T-helper 2 cell (primary cell): ENCODE results near the gene CCDC9B.

Experiments
- DNase-seq, 5 experiments: peaks; one replicate each; pipeline versions ENCODE4 v3.0.0 to v3.0.0-alpha.2; 2012 to 2022

Gene CCDC9B

DNA sequence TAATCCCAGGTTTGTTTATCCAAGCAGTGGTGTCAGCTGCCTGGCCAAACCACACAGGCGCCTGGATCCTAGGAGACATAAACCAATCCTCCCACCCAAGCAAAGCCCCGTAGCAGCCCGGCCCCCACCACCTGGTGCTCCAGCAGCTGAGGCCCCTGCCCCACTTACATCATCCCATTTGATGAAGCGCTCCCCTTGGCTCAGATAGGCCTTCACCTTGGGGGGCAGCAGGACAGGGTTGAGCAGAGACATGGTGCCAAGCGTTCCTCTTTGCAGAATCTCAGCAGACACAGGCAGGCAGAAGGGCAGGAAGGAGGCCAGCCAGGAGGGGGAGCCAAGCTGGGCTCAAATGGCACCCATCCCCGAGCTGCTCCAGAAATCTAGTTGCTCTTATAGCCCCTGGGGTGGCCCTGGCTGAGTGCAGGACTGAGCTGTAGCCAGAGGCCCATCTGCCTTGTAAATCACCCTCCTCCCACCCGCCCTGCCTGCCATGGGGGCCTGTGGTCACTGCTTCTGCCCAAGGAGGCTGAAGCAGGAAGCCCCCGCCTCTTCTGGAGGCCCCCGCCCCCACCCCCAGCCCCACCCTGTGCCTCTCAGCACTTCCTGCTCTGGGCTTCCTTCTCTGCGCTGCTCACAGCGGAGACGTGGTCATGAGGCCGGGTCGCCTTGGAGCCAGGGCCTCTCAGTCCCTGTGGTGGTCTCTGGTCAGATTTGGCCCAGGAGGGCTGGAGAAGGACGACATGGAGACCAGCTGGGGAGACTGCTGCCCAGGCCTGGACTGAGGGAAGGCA, 33.1 kb downstream of the CCDC9B start, which contains the start of gene PLCB2:
TSS of gene PLCB2 (minus strand) at position 515 of the 791 bp plus-strand sequence. CDS start at position 252, 263 bp downstream.
- DNase-seq, result peak; percentile 32 to 82 (median 59)

DNA sequence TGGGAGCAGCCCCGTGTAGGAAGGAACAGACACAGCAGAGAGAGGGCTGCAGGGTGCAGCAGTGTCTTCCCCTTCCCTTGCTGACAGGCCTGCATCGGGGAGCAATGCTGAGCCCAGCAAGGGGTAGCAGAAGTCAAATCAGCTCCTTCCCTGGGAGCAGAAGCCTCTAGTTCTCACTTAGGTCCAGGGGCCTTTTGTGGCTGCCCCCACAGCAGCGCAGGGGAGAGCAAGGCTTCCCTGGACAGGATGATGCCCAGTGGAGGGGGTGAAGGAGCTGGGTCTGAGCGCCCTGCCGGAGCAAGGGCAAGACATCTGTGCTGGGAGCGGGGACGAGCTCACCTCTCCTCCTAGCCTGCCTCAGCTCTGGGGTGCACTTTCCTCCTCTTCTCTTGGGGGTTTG, 33.8 kb downstream of the CCDC9B start:
- peak in 1 of 5 experiments; percentile 31 for DNase-seq

DNA sequence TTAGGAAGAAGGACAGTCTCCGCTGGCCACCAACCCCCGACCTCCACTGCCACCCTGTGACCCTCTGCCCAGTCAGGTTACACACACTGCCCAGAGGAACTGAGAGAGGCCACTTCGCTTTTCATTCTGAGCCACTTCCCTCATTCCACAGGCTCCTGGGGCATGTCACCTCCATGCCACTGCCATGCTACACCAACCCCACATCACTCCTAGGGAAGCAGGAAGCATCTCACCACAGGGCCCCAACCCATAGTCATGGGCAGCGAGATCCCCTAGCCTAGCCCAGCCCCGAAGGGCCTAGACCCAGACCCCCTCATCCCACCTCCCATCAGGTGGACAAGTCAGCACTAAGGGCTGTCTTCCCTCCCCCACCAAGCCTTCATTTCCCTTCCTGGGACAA, 34.4 kb downstream of the CCDC9B start:
- DNase-seq, result no peak

DNA sequence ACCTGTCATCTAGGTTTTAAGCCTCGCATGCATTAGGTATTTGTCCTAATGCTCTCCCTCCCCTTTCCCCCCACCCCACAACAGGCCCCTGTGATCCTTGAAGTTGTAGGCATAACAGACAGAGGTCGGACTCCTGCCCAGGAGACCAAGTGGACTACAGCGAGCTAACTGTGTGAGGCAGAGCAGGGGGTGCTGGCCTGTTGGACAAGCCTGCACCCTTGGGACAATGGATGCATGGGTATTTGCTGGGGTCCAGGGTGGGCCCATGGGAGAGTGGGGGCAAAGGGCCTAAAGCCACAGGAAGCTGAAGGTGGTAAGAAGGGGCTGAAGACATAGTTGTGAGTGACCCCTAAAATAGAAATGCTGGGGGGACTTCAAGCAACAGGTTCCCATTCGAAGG, 35.5 kb downstream of the CCDC9B start:
- DNase-seq, result no peak

DNA sequence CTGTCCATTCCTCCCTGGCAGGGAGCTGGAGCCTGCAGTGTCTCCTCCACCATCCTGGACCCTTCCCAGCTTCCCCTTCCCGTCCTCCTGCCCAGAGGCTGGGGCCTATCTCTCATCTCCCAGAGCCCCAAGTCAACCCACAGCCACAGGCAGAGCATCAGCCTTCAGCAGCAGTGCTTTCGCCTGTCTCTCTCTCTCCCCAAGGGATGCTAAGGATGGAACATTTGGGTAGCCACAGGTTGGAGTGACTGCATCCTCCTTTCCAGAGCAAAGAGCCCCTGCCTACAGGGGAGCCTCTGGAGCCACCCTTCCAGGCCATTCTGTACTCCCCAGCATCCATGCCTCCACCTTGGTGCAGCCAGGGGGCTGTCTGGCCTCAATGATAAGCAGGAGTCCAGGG, 37.2 kb downstream of the CCDC9B start:
- DNase-seq, result no peak

DNA sequence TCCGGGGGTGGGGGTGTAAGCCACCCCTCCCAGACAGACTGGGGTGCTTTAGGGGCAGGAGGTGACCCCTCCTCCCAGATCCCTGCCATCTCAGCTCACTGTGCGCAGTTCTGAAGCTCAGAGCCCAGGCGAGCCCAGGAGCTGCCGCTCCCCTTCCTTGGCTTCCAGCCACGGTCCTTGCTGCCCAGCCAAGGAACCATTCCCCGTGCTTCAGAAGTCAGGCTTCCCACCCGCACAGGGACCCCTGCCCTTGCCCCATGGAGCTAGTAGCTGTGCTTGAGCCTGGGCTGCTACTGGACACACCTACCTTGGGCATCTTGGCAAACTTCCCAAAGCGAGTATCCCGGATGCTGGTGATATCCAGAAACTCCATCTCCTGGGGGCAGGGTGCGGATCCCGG, 37.8 kb downstream of the CCDC9B start:
- DNase-seq, result no peak

DNA sequence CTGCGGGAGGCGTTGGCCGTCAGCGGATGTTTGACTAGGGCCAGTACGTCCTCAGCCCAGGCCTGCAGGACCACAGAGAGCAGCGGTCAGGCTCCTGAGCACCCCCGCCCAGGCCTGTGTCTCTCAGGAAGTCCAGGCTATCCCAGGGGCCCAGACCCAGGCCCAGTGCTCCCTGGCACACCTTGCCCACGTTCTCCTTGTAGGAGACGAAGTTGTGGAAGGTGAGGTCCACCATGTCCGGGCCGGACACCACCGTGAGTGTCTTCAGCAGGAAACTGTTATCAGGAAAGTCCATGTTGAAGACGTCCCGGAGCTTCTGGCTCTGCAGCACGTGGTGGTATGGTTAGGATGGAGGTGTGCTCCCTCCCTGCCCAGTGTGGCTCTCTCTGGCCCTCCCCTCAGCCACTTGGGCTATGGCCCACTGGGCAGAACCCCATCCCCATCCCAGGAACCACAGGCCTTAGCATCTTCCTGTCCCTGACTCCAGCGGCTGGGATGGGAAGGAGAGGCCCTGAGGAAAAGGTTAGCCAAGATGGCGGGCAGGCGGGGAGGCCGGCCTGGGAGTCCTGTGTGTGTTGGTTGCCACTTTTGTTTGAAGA, 38.4 kb downstream of the CCDC9B start:
- DNase-seq, result no peak

DNA sequence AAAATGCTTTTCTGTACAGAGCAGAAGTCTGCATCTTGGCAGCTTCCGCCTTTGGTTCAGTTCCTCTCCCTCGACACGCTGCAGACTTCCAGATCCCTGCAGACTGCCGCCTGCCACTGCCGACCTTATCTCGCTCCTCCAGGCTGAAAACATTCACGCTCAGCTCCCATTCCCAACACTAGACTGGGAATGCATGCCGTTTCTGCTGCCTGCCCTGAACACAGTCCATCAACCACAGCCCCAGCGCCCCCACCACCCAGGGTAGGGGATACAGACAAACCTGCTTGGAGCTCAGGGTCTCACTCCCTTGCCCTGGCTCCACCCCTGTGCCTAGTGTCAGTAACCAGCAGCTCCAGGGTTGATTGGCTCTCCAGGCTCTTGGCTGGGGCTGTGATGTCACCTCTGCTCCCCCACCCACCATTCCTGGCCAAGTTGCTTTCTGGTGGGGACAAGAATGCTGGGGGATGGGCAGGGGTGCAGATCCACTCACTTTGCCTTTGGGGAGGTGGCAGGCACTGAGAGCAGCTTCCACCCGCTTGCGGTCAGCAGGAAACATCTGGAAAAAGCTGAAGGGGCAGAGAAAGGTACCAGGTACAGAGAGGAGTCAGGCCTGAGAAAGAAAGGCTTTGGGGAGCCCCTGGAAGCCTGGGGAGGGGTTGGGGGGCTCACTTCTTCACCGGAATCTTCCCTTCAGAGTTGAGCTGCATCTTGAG, 39.1 kb downstream of the CCDC9B start:
- DNase-seq, result no peak

DNA sequence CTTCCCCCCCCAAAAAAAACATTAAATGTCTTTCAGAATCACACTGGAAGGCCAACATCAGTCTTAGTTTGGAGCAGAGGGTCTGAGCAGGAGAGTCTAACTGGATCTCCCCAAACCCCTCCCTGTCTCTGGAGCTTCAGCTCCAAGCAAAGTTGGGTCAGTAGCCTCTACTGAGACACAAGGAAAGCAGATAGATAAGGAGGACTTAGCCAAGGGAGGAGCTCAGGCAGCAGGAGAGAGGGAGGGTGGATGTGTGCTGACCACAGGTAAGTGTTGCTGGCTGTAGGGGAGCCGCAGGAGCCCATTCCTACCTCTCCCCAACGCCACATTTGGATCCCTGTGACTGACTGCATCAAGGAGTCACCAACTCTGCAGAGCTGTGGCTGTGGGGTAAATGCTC, 40.0 kb downstream of the CCDC9B start:
- no peak for DNase-seq

DNA sequence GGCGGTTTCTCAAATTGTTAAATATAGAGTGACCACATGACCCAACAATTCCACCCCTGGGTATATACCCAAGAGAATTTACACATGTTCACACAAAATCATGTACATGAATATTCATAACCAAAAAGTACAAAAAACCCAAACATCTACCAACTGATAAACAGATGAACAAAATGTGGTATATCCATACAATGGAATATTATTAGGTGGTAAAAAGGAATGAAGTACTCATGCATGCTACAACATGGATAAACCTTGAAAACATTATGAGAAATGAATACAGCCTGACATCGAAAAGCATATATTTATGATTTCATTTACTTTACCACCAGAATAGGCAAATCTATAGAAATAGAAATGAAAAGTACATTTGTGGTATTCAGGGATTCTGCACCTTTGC, 40.4 kb downstream of the CCDC9B start:
- DNase-seq, result no peak

DNA sequence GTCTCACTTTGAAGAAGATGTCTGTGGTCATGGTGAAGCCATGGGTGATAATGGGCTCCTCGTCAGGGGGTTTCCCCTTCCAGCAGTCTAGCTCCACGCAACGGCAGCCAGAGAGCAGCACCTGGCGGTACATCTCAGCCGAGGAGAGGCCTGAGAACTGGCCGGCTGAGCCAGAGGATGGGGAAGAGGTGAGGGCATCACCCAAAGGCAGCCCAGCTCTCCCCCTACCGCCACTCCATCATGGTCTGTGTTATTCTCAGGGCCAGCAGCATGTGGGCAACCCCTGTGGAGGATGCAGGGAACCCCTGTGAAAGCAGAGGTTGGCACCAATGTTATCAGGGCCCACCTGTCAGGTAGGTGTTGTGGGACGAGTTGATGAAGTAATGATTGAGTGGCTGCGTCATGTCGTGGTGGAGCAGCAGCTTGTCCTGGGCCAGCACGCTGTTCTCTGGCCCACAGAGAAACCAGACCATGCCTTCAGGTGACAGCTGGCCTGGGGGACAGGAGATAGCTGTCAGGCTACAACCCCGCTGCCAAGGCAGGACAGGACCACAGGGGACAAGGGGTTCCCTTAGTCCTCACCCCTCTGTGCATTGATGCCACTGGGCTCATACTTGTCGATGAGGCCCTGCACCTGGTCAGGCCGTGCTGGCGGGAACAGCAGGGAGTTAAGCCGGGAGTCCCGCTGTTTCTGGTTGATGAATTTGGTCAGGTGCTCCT, 42.4 kb downstream of the CCDC9B start:
- DNase-seq, result no peak

DNA sequence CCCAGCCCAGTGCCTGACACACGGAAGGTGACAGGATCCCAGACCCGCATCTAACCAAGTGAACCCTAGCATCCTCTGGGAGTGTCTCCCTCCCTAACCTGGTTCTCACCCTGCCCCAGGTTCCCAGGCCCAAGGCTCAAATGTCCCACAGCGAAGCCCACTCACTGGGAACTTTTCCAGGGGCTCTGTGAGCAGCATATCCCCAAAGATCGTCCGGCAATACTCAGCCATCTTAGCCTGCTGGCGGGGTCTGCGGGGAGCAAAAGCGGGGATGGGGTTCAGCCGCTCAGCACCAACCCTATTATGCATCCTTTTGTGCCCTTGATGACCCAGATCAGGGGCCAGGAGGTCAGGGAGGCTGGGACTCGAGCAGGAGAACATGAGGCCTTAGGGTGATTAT, 43.4 kb downstream of the CCDC9B start:
- DNase-seq, result no peak

DNA sequence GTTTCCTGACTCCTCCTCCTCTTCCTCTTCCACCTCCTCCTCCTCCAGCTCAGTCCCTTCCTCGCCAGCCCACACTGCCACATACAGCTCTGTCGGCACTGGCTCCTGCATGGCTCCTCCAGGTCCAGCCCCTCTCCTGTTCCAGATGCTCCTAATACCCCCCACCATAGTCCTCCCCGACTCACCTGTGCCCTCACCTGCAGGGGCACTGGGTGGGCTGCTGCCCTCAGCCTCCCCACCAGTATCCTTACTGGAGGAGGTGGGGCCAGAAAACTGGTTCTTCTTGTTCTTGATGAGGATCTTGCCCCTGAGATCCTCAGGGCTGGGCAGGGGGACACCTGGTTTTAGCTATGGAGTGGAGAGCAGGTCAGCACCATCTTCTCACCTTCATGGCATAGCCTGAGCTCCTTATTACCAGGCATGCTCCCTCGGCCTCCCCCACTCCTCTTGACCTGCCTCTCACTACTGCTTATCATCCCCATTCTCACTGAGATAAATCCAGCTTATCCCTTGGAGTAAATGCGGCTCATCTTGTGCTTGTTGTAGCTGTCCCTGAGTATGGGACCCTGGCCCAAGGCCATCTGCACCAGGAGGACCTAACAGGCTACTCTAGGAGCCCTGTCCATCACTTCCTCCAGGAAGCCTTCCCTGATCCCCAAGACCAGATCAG, 44.0 kb downstream of the CCDC9B start:
- no peak for DNase-seq

DNA sequence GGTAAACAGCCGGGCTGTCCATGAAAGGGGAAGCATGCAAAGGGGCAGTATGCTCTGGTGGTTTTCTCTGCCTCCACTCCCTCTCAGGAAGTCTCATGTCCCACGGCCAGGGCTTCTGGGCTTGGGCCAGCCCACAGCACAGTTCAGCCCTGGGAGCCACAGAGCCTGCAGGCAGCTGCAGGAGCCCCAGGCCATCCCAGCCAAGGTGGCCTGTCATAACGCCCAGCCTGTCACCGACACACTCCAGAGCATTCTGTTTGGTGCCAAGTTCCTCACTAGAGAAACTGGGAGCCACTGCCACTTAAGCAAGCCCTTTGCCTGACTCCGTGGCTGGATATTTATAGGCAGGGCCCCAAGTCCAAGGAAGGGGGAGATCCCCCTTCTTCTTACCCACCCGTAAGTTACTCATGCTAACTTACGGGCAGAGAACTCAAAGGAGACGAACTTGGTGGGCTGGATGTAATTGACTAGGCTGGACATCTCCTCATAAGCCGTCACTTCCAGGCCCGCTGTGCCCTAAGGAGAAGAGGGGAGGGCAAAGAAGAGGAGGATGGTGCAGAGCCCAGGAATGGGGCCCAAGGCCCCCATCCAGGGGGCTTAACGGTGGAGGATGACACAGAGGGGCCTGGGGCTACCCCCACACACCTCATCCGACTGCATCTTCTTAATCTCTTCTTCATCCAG, 44.7 kb downstream of the CCDC9B start:
- no peak for DNase-seq

DNA sequence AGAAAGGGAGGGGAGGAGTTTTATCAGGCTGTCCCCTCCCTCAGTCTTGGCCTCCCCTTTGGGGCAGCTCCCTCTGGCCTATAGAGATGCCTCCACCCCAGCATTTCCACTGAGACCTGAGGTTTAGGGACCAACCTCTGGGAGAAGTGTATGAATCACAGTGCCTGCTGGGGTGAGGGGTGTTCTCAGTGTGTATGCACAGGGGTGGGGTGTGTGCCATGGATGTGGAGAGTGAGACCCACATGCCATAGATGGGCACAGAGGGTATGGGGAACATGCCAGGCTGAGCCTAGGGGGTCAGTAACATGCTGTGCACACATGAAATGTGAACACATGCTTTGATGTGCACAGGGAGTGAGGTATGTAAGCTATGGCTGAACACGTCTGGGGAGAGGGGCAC, 45.4 kb downstream of the CCDC9B start:
- no peak for DNase-seq

DNA sequence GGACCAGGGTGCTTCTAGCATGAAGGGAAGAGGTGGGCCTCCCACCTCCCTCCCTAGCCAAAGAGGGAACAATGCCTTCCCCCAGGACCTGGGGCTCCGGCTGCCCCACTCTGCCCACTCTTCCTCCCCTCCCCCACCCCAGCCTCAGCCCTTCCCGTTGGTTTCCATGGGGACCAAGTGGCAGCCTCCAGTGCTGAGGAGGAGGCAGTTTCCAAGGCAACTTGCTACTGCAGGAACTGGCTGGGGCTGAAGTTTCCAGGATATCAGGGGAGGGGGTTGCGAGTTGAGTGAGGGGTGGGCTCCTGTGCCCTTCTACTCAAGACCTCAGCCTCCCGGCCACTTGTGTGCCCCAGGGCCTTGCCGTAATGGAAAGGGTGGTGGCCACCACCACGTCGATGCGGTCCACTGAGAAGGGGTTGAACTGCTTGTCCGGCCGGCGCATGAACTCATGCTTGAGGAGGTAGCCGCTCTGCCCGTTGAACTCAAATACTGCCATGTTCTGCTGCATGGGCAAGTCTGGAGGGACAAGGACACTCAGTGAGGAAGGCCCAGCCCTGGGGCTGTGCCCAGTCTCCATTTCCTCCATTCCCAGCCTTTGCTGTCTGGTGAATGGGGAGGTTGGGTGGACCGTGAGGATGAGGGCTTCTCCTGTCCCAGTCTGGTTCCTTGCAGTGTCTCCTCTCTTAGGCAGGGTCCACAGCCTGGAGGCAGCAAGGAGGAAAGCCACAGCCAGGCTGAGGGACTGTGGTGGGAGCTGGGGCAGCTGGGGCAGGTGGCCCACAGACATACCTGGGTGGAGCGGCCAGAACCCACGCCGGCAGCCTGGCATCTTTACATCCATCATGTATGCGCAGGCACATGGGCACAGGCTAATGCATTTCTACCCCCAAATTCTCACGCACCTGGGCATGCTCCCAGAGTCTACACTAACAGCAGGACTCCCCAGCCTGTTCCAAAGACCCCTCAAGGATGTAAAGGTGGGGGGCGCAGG, 46.5 kb downstream of the CCDC9B start:
- DNase-seq, result no peak

DNA sequence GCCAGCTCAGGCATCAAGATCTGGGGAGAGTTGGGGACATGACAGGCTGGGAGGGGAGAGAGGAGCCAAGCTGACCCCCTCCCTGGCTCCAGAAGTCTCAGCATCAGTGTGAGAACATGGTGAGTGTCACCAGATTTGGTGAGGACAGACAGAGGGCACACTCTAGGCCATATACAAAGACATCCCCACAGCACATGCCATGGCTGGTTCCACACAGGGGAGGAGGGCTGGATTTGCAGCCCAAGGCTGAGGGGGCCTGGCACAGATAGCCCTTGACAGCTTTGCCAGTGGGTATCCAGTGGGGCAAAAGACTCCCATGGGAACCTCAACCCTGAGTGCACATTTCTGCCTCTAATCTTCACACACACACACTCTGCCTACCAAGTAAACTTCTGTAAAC, 47.7 kb downstream of the CCDC9B start:
- DNase-seq, result no peak

DNA sequence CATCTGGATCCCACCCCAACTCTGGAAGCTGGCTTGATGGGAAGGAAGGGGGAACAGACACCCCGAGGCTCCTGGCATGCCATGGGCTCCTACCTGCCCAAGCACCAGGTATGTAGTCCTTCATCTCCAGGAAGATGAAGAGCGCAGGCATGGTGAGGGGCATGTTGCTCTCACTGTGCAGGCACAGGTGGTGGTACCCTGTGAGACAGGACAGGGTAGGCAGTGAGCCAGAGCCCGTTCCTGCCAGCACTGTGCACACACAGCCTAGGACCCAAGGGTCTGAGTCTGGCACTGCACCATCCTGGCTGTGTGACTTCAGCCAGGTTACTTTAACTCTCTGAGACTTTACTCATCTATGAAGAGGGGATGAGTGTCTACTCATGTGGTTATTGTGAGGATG, 48.5 kb downstream of the CCDC9B start:
- no peak for DNase-seq

DNA sequence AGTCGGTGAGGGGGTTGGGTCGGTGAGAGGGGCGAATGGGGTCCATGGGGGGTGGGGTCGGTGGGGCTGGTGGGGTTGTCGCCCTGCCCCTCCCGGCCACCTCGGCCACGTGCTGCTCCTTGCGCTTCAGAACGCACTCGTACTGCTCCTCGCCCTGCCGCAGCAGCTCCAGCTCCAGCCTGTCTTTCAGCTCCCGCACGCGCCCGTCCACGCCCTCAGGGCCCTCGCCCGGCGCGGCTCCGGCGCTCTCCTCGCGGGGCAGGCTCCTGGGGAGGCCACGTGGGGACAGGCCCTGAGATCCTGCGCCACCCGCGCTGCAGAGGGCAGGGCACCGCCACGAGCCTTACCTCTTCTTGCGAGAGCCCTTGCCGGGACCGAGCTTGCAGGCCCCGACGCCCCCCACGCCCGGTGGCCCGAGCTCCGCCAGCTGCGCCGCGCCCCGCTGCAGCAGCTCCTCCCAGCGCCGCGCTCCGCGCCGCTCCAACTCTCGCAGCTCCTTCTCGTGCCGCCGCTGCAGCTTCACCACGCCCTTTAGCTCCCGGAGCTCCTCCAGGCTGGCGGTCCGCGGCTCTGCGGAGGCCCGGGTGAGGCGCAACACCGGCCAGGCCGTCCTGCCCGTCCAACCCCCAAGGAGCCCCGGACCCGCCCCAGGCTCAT, 49.7 kb downstream of the CCDC9B start:
- DNase-seq, result no peak

DNA sequence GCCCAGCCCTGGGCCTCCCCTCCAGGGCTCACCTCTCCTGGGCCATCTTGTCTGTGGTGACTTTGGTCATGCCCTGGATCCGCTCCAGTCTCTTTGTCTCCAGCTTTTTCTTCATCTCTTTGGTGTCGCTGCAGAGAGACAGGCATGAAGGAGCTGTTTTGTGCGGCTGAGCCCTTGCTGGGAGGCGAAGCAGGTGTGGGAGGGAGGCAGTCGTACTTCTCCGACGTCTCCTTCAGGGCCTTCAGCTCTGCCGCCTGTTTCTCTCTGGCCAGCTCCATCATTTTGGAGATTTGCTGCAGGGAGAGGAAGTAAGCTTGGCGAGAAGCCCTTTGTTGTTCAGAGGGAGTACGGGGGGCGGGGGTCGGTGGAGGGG, 50.2 kb downstream of the CCDC9B start:
- no peak for DNase-seq
